HG02642 (cell line): ENCODE data around the gene IDI2.
"Not testable (repeated sequence)": the region's sequence is repeated elsewhere in the genome, so short reads cannot be mapped to it uniquely, and the experiment has no call there.

Source experiments
- ATAC-seq: cut with Tn5 transposase; IDR thresholded peaks from one replicate; pipeline ENCODE4 v1.9.1; 2021; ENCODE audit warnings: mild to moderate bottlenecking; ENCODE audit not compliant: unreplicated experiment, poor library complexity

Gene IDI2

GRCh38 chr10:1010703-1011102 lies 15.0 kb downstream of the IDI2 start:
- no peak for ATAC-seq

DNA sequence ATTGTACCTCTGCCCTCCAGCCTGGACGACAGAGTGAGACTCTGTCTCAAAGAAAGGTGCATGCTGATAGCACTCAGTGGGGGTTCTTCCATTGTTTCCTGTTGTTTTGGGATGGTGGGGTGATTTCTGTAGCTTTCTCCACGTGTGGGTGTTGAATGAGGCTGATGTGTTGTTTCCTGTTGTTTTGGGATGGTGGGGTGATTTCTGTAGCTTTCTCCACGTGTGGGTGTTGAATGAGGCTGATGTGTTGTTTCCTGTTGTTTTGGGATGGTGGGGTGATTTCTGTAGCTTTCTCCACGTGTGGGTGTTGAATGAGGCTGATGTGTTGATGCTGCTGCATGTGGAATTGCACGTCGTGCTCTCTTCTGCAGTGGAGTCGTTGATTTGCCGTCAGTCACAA lies 15.7 kb downstream of the IDI2 start:
- not testable (repeated sequence) for ATAC-seq

DNA sequence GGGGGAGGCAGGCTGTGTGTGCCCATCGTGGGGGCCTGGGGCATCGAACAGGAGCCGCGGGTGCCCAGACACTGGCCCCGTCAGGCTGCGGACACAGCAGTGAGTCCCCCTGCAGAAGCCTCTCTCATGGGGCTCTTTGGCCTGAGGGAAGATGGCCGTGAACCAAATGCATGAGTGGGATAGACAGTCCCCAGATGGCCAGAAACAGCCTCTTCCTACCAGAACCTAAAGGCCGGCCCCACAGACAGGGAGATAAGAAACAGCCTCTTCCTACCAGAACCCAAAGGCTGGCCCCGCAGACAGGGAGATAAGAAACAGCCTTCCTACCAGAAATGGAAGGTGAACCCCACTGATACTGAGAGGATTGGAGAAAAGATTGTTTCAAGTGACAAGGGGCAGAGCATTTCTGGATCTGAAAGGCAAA lies 16.6 kb downstream of the IDI2 start:
- ATAC-seq, result no peak

GRCh38 chr10:1007583-1007982 lies 18.1 kb downstream of the IDI2 start:
- no peak for ATAC-seq

GRCh38 chr10:1006573-1006972 lies 19.1 kb downstream of the IDI2 start:
- ATAC-seq, result no peak

- no peak for ATAC-seq
Measured at GRCh38 chr10:1003884-1004670, 21.6 kb downstream of the IDI2 start.

- no peak for ATAC-seq
Measured at GRCh38 chr10:1002425-1003006, 23.1 kb downstream of the IDI2 start.

GRCh38 chr10:997266-998022 lies 28.2 kb downstream of the IDI2 start:
- no peak for ATAC-seq

- ATAC-seq, result no peak
Measured at GRCh38 chr10:996031-996430, 29.6 kb downstream of the IDI2 start.

DNA sequence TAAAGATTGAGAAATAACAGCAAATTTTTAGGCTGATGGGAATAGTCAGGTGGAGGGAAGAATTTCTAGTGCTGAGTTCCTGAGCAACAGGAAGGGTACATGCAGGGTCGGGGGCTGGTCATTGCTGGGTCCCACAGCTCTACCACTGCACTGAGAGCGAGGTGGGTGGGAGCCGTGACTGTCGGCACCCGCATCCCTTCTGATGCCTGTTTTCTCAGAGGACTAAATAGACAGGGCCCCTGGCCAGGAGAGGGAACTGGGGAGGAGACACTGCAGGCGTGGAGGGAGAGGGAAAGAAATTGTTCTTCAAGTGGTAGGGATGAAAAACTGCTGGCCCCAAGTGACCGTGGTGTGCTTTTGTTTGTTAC lies 30.1 kb downstream of the IDI2 start:
- no peak for ATAC-seq

DNA sequence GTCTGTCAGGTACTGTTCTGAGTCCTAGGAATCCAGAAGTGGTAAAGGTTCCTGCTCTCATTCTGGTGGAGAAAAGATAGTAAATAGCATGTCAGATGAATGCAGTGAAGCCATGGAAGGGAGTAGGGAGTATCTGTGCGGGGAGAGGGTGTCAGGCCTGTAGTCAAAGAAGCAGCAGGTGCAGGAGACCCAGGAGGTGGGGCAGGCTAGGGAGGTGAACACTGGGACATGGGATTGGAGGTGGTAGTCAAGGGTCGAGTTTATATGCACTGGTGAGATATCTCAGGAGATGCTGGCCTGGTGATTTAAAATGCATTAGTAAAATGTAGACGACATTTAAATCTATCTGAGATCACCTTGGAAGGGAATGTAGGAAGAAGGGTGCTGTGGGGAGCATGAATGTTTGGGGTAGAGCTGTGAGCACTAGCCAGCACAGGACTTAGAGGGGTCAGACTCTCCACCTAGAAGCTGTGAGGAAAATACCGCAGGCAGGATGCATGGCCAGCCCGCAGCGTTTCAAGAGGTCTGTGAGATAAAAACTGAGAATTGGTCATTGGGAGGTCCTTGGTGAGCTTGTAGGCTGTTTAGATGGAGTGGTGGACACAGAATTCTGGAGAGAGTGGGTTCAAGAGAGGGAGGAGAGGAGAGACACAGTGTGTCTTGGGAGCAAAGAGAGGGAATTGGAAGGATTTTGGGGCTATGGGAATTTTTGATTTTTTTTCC lies 30.7 kb downstream of the IDI2 start:
- ATAC-seq, result no peak

DNA sequence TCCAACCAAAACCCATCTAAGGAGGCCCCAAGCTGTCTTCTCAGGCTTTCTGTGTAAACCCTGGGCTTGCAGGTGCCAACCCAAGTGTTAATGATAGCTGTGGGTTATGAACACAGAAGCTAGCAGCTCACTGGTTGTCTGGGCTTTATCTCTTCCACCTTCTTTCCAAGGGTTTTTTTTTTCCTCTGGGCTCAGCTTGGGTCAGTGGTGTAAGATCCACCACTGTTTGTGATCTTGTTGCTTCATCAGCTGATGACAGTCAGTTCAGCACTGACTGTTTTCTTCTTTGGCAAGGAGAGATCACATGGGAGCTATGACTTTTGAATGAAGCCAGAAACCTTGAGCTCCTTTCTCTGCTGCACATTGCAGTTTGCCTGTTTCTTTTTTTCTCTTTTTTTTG lies 32.8 kb downstream of the IDI2 start:
- ATAC-seq, result no peak

- no peak for ATAC-seq
Measured at GRCh38 chr10:992467-992866, 33.2 kb downstream of the IDI2 start.

- ATAC-seq, result no peak
Measured at GRCh38 chr10:990808-991207, 34.9 kb downstream of the IDI2 start.

- ATAC-seq, result no peak
Measured at GRCh38 chr10:988667-989545, 36.8 kb downstream of the IDI2 start.

GRCh38 chr10:987870-988666 lies 37.6 kb downstream of the IDI2 start, which contains the start of gene GTPBP4:
GTPBP4 (plus strand) TSS chr10:988434; CDS start chr10:988480, 46 bp downstream.
- ATAC-seq, result peak; percentile 96

- no peak for ATAC-seq
Measured at GRCh38 chr10:987620-987869, 38.1 kb downstream of the IDI2 start.

DNA sequence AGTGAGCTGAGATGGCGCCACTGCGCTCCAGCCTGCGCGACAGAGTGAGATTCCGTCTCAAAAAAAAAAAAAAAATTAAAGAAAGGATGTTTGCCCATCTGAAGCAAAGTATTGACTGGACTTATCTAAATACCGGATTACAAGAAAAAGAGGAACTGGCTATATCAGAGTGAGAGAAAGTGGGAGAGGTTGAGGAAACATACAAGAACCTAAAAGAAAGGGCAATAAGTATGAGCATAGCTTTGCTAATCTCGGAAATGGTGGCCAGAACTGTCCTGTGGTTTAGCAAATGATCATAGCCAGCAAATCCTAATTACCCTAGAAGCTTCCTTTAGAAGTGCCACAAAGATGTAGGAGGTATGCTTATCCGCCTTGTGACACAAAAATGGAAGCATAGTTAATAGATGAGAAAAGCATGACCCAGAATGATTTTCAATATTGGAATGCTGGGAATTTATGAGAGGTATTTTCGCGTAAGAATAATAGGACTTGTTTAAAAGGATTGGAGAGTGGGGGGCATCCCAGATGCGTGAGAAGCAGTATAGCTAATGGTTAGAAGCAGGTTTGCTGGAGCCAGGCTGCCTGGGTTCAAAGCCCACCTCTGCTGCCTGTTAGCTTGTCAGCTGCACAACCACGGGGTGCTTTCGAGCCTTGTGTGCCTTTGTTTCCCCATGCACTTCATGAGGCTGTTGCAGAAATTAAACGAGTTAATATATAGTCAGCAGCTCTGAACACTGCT lies 38.6 kb downstream of the IDI2 start:
- ATAC-seq, result no peak
